Measurements from ENCODE around the gene IGSF22. TPM values are rescaled to one million over a fixed set of nuclear protein-coding genes. Genes with fewer than 3 reads are reported as not detected.
"Not testable (repeated sequence)": the region's sequence is repeated elsewhere in the genome, so short reads cannot be mapped to it uniquely, and the experiment has no call there.

The IGSF22 gene
- total RNA-seq, 3 donors from 2014 or later (not counting 1 experiment from before 2014, with no cell fraction given): 0.83 to 1.7 (median 1.2) TPM

- Histone ChIP-seq H3K4me1 (ENCODE audit: control insufficient read depth, insufficient read depth, low read length) (peaks cover 18% of the 10 kb centered on the region), H3K4me3 (ENCODE audit: low read length) (no peak overlapping the region), H3K9me3 (ENCODE audit: control insufficient read depth, insufficient read depth, low read length) (no peaks in the 10 kb centered on the region), H3K27me3 (ENCODE audit: control insufficient read depth, insufficient read depth, low read length) (no peaks in the 10 kb centered on the region), H3K27ac (ENCODE audit: low read length) (no peak overlapping the region), H3K36me3 (ENCODE audit: control insufficient read depth, insufficient read depth, low read length) (no peaks in the 10 kb centered on the region)
- Mint-ChIP-seq H3K27ac (no peak overlapping the region), H3K4me3 (peak overlapping the region; percentile 42), H3K9me3 (no peaks in the 10 kb centered on the region), H3K27me3 (ENCODE audit: low read depth in 2 of 2) (no peaks in the 10 kb centered on the region), H3K36me3 (no peaks in the 10 kb centered on the region), H3K4me1 (peaks cover 12 to 29% of the 10 kb centered on the region in 2 donors)
- no peak for TF ChIP-seq CTCF (IDR thresholded peaks at IDR 0.05)
- ATAC-seq (no peak), DNase-seq (no peak)
- intact Hi-C loops (cut with micrococcal nuclease): no loop called here
- 100% methylated on average over 1 of the region's 2 CpGs for WGBS (ENCODE audit: insufficient coverage)
These were observed 29.3 kb downstream of the IGSF22 start for GRCh38 chr11:18696638-18697225.

GRCh38 chr11:18692941-18693760 lies 32.8 kb downstream of the IGSF22 start:
- Histone ChIP-seq H3K4me3 (ENCODE audit: low read length) (no peak overlapping the region), H3K27me3 (ENCODE audit: control insufficient read depth, insufficient read depth, low read length) (no peaks in the 10 kb centered on the region), H3K36me3 (ENCODE audit: control insufficient read depth, insufficient read depth, low read length) (no peaks in the 10 kb centered on the region), H3K27ac (ENCODE audit: low read length) (no peak overlapping the region), H3K4me1 (ENCODE audit: control insufficient read depth, insufficient read depth, low read length) (peaks cover 1% of the 10 kb centered on the region), H3K9me3 (ENCODE audit: control insufficient read depth, insufficient read depth, low read length) (no peaks in the 10 kb centered on the region)
- no peaks in the 10 kb centered on the region for H3K27me3 Mint-ChIP-seq (ENCODE audit: low read depth in 2 of 2)
- H3K9me3 Mint-ChIP-seq: no peaks in the 10 kb centered on the region
- TF ChIP-seq CTCF (IDR thresholded peaks at IDR 0.05): no peak
- H3K36me3 Mint-ChIP-seq: no peaks in the 10 kb centered on the region
- intact Hi-C loops (cut with micrococcal nuclease): no loop called here
- DNase-seq (no peak), ATAC-seq (no peak)
- H3K4me1 Mint-ChIP-seq: peaks cover 3 to 6% of the 10 kb centered on the region in 2 donors
- H3K27ac Mint-ChIP-seq: no peak overlapping the region
- no peak overlapping the region for H3K4me3 Mint-ChIP-seq
- WGBS (ENCODE audit: insufficient coverage): 73% methylated on average over 9 of the region's 9 CpGs

DNA sequence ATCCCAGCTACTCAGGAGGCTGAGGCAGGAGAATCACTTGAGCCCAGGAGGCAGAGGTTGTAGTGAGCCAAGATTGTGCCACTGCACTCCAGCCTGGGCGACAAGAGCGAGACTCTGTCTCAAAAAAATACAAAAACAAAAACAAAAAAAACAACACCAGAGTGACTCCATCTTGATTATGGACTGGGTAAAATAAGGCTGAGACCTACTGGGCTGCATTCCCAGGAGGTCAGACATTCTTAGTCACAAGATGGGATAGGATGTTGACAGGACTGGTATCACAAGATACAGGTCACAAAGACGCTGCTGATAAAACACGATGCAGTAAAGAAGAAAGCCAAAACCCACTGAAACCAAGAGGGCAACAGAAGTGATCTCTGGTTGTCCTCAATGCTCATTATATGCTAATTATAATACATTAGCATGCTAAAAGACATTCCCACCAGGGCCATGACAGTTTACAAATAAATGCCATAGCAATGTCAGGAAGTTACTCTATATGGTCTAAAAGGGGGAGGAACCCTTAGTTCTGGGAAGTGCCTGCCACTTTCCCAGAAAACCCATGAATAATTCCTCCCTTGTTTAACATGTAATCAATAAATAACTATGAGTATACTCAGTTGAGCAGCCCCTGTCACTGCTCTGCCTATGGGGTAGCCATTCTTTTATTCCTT lies 34.4 kb downstream of the IGSF22 start:
- H3K27ac Mint-ChIP-seq; H3K9me3 ChIP-seq (ENCODE audit: control insufficient read depth, insufficient read depth, low read length); DNase-seq; H3K27ac ChIP-seq (ENCODE audit: low read length); intact Hi-C loops (cut with micrococcal nuclease); H3K4me3 Mint-ChIP-seq; H3K4me3 ChIP-seq (ENCODE audit: low read length); H3K4me1 Mint-ChIP-seq; H3K4me1 ChIP-seq (ENCODE audit: control insufficient read depth, insufficient read depth, low read length); H3K27me3 ChIP-seq (ENCODE audit: control insufficient read depth, insufficient read depth, low read length); ATAC-seq; H3K36me3 ChIP-seq (ENCODE audit: control insufficient read depth, insufficient read depth, low read length); H3K36me3 Mint-ChIP-seq; H3K27me3 Mint-ChIP-seq (ENCODE audit: low read depth in 2 of 2); H3K9me3 Mint-ChIP-seq: not testable (repeated sequence)
- WGBS (ENCODE audit: insufficient coverage): 89% methylated on average over 2 of the region's 4 CpGs

GRCh38 chr11:18684267-18684666 lies 41.7 kb downstream of the IGSF22 start:
- Mint-ChIP-seq H3K4me3 (no peak overlapping the region), H3K27ac (no peak overlapping the region), H3K9me3 (no peaks in the 10 kb centered on the region), H3K36me3 (no peaks in the 10 kb centered on the region), H3K4me1 (no peaks in the 10 kb centered on the region), H3K27me3 (ENCODE audit: low read depth in 2 of 2) (peaks cover 0 to 6% of the 10 kb centered on the region in 2 donors)
- Histone ChIP-seq H3K27ac (ENCODE audit: low read length) (no peak overlapping the region), H3K4me1 (ENCODE audit: control insufficient read depth, insufficient read depth, low read length) (no peaks in the 10 kb centered on the region), H3K9me3 (ENCODE audit: control insufficient read depth, insufficient read depth, low read length) (no peaks in the 10 kb centered on the region), H3K36me3 (ENCODE audit: control insufficient read depth, insufficient read depth, low read length) (no peaks in the 10 kb centered on the region), H3K27me3 (ENCODE audit: control insufficient read depth, insufficient read depth, low read length) (peaks cover 2% of the 10 kb centered on the region), H3K4me3 (ENCODE audit: low read length) (no peak overlapping the region)
- intact Hi-C loops (cut with micrococcal nuclease): no loop called here
- TF ChIP-seq CTCF (IDR thresholded peaks at IDR 0.05): no peak
- no peak for ATAC-seq
- 47% methylated on average over 1 of the region's 1 CpG for WGBS (ENCODE audit: insufficient coverage)
- no peak for DNase-seq

All from natural killer cell (primary cell).